Frontal cortex (tissue), 4 donors: ENCODE data around the gene CMTM4. TPM values are rescaled to one million over a fixed set of nuclear protein-coding genes. Genes with fewer than 3 reads are reported as not detected.
"Not testable (repeated sequence)": the region's sequence is repeated elsewhere in the genome, so short reads cannot be mapped to it uniquely, and the experiment has no call there.

Source experiments
- DNase-seq, 2 donors: peaks; one replicate each; pipeline ENCODE4 v3.0.0; 2012; ENCODE audit warnings: low spot score in 2 of 2
- FAIRE-seq: peaks from 2 replicates; lab custom pipeline; 2012; peaks lifted over from hg19 to GRCh38; lab: Jason Lieb, UNC
- total RNA-seq: library from RNA; depleted of rRNA; stranded (reverse); fragments of >200 nt; gene quantifications from one replicate; pipeline ENCODE4 v1.2.3, GENCODE V29; 2014
- donor health status: control.
- donor health status: control.
- donor health status: control.

The CMTM4 gene
- total RNA-seq, 1 donor from 2014 or later = 51.0 TPM

DNA sequence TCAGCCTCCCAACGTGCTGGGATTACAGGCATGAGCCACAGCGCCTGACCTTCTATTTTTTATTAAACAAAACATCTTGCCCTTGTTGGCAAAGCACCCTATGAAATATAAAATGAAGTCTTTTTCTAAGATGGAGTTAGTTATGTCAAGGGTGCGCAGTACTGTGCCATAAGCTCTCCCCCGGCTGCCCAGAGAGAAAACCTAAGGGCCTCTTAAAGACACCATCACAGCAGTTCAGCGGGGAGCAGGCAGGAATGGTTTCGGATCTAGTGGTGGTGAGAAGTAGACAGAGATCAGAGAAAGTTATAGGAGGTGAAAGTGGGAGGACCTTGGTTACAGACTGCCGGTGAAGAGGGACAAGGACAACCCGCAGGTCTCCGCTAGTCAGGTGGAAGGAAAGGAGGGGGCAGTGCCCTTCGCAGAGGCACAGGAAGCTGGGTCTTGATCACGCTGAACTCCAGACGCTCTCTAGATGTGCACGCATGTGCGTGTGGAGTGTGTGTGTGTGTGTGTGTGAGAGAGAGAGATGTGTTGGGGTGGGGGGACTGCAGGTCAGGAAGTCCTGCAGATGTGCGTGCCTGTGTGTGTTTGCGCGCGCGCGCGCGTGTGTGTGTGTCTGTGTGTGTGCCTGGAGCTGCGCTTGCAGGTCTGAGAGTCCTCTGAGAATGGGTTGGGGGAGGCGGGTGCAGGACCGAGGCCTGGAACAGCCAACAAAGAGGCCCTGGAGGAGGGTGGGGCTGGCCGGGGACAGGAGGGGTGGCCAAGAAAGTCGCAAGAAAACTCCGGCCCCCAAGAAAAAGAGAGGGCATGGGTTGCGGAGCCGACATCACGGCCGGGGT lies 92.8 kb downstream of the CMTM4 start:
- no peak for DNase-seq
- FAIRE-seq = no peak

DNA sequence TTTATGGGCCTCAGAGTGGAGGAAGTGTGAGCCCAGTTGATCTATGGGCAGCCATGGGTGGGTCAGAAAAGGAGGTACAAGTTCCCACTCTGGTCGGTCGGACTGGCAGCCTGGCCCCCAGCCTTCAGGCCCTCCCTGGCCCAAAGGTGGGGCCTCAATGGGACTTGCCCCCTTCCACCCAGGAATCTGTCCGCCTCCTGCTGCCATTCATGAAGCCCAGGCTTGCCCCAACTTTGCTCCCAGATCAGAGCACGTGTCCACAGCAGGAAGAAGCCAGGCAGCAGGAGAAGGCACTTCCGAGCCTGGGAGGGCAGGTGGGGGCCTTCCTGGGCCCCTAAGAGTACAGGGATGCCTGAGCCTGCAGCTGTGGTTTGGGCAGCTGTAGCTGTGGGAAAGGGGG lies 95.1 kb downstream of the CMTM4 start:
- DNase-seq (no peak), FAIRE-seq (no peak)

DNA sequence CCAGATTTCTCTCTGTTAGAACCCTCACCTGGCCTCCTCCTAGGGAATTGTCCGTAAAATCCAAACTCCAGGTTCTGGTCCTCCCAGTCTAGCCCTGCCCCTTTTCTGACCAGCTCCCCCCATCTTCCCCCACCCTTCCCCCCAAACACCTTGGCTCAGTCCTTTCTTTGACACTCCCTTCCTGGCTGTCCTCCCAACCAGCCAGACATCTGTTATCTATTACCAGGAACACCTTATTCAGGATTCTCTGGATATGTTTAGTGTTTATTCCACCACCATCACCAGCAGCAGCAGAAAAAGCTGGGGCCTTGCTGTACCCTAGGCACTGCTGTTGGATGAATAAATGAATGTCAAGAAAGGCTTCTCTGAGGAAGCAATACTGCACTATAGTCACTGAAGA lies 96.1 kb downstream of the CMTM4 start:
- no peak for DNase-seq

DNA sequence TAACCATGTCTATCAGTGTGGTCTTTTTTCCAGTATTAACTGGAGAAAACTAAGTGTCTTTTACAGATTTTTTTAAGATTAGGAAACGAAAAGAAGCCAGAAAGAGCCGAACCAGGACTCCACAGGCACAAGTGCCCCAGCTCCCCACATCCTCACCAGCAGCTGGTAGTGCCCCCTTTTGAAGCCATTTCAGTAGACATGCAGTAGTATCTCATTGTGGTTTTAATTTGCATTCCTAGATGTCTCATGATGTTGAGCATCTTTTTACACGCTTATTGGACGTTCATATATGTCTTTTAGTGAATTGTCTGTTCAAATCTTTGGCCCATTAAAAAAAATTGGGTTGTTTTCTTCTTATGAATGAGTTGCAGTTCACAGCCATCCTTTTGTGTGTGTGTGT lies 96.8 kb downstream of the CMTM4 start:
- FAIRE-seq = no peak
- no peak for DNase-seq

More for the DNA sequence above, 96.1 kb downstream of the CMTM4 start:
- FAIRE-seq = no peak

DNA sequence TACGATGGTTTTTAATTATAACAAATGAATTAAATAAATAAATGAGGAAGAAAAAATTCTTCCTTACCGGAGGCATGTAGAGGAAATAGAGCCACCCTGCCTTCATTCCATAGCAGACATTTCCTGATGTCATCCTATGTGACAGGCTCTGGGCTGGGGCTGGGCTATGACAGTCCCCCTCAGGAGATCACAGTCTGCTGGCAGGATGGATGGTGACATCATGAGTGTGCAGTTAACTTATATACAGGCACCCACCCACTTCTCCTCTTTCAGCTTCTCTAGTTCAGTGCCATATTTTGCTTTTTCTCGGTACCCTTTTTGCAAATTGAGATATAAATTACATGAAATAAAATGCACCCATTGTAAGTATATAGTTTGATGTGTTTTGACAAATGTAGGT lies 98.4 kb downstream of the CMTM4 start:
- DNase-seq (no peak), FAIRE-seq (no peak)

DNA sequence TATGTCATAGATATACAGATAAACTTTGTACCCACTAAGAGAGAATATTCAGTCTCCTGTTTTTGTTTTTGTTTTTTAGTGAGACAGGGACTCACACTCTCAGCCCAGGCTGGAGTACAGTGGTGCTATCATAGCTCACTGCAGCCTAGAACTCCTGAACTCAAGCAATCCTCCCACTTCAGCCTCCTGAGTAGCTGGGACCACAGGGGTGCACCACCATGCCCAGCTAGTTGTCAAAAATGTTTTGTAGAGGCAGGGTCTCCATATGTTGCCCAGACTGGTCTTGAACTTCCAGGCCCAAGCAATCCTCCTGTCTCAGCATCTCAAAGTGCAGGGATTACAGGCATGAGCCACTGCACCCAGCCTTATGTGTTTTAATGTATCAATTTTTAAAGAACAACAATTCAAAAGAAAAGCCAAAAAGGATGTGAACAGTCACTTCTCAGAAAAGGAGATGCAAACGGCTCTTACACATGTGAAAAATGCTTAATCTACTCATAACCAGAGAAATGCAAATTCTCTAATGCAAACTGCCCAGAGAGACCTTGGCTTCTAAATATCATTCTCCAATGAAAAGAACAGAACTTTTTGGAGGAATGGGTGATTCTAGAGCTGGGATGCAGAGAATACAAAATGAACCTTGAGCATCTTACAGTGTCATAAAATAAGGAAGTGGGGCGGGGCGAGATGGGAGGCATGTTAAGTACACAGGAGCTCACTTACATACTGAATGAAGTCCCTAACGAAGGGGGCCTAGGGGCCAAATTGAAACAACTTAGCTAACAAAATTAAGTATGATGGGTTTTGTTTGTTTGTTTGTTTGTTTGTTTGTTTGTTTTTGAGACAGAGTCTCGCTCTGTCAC lies 99.3 kb downstream of the CMTM4 start:
- DNase-seq (no peak), FAIRE-seq (no peak)

DNA sequence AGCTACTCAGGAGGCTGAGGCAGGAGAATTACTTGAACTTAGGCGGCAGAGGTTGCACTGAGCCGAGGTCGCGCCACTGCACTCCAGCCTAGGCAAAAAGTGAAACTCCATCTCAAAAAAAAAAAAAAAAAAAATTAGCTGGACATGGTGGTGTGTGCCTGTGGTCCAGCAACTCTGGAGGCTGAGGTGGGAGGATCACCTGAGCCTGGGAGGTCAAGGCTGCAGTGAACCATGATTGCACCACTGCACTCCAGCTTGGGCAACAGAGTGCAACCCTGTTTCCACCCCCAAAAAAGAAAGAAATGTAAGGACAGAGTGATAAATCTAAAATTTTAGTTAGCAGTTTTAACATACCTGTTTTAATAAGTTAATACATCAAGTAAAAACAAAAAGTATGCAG lies 100.0 kb downstream of the CMTM4 start:
- not testable (repeated sequence) for FAIRE-seq, DNase-seq

DNA sequence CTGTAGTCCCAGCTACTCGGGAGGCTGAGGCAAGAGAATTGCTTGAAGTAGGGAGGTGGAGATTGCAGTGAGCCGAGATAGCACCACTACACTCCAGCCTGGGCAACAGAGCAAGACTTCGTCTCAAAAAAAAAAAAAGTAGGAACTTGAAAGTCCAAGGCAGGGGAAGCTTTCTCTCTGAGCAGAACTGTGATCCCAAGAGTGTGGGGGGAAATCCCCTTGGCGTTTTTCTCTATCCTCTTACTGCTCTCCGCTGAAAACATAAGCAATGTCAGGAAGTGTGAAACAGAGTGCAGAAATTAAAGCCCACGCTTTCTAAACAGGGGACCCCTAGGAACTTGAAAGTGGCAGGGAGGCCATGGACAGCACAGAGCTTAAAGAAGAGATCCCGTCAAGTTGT lies 101.8 kb downstream of the CMTM4 start:
- FAIRE-seq = no peak
- DNase-seq = no peak

DNA sequence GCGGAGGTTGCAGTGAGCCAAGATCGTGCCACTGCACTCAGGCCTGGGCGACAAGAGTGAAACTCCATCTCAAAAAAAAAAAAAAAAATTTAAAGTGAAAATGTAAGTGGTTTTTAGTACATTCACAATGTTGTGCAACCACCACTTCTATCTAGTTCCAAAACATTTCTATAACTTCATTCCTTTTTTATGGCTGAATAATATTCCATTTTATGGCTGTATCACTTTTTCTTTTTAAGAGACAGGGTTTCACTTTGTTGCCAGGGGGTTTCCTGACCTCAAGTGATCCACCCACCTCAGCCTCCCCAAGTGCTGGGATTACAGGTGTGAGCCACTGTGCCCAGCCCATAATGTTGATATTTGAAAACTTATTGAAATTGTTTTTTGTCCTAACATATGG lies 103.7 kb downstream of the CMTM4 start:
- FAIRE-seq = no peak

DNA sequence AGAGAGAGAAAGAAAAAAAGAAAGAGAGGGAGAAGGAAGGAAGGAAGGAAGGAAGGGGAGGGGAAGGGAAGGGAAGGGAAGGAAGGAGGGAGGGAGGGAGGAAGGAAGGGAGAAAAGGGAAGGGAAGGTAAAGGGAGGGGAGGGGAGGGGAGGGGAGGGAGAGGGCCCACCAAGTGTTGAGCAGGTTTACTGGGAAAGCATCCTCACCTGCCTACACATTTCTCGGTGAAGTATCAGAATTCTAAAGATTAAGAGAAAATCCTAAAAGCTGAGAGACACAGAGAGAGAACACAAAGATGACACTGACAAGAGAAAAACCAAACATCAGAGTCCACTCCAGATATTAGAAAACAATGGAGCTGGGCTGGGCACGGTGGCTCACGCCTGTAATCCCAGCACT lies 104.3 kb downstream of the CMTM4 start:
- DNase-seq = no peak
- FAIRE-seq = no peak

More for the DNA sequence above, 103.7 kb downstream of the CMTM4 start:
- no peak for DNase-seq

DNA sequence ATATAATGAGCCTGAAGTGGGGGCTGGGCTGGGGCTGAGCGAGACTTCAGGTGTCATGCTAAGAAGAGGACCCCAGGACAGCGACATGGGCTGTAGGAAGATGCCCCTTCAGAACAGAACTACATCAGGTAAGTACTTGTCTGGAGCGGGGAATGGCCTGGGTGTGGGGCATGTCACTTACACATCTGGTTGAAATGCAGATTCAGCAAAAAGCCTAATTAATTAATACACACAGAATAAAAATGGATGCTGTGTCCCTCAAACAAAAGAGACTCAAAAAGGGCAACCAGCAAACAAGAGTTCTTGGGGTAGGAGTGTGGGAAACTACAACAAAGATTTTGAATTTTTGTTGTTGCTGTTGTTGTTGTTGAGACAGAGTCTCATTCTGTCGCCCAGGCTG lies 105.5 kb downstream of the CMTM4 start:
- DNase-seq (no peak), FAIRE-seq (no peak)

DNA sequence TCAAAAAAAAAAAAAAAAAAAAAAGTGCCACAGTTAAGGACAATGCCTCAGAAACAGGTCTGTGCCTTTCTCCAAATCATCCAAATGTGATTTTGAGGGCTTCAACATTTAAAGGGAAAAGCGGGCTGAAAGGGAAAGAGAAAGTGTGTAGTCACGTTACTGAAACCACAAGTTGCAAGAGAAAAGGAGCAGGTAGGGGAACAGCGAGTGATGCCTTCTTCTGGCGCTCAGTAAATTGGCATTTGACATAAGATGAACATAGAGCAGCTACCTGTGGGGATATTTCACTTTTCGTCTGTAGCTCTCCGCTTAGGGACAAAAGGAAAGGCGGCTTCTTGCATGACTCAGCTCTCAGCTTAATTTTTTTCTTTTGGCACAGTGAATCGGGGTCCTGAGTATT lies 106.2 kb downstream of the CMTM4 start:
- DNase-seq (no peak), FAIRE-seq (no peak)

DNA sequence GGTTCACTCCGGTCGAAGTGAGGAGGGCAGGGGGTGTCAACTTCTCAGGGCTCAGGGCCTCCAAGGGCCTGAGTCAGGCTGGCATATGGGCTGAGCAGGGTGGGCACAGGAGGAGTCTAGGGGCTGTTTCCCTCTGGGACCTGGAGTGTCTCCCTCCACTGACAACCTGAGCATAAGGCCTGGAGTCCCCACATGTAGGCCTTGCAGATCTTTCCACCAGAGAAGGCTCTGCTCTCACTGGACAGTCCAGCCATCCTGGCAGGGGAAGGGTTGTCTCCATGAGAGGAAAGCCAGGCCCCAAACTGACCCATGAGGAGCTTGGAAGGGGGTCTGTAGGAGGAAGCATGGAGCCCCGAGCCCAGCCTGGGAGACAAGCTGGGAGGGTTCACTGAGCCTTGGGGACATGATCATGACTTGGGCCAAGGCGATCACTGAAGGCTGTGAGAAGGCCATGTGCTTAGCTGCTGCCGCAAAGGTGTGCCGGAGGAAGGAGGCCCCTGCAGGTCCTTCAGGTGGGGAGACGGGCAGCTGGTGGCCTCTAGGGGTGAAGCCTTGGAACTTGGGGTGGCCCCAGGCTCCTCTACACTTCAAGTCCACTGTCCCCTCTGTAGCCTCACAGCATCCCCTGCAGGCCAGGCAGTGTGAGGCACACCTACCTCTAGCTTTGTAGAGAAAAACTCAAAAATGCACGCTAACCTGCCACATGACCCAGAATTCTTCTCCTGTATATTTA lies 107.4 kb downstream of the CMTM4 start:
- no peak for DNase-seq
- FAIRE-seq = no peak

DNA sequence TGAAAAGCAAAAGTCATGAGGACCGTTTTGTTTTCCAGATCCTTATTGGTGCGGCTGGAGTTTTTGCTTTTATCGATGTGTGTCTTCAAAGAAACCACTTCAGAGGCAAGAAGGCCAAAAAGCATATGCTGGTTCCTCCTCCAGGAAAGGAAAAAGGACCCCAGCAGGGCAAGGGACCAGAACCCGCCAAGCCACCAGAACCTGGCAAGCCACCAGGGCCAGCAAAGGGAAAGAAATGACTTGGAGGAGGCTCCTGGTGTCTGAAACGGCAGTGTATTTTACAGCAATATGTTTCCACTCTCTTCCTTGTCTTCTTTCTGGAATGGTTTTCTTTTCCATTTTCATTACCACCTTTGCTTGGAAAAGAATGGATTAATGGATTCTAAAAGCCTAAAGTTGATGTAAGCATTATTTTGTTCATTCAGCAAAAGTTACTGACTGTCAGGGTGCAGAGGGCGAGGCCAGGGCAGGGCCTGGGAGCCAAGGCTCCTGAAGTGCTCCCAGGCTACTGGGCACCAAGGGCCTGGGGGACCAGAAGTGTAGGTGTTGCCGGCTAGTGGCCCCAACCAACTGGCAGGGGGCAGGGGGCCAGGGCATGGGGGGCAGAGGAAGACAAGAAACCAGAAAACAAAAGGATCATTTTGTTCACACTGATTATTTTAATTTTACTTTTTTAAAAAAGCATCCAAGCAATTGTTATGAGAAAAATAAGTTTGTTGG lies 108.5 kb downstream of the CMTM4 start:
- FAIRE-seq = no peak

DNA sequence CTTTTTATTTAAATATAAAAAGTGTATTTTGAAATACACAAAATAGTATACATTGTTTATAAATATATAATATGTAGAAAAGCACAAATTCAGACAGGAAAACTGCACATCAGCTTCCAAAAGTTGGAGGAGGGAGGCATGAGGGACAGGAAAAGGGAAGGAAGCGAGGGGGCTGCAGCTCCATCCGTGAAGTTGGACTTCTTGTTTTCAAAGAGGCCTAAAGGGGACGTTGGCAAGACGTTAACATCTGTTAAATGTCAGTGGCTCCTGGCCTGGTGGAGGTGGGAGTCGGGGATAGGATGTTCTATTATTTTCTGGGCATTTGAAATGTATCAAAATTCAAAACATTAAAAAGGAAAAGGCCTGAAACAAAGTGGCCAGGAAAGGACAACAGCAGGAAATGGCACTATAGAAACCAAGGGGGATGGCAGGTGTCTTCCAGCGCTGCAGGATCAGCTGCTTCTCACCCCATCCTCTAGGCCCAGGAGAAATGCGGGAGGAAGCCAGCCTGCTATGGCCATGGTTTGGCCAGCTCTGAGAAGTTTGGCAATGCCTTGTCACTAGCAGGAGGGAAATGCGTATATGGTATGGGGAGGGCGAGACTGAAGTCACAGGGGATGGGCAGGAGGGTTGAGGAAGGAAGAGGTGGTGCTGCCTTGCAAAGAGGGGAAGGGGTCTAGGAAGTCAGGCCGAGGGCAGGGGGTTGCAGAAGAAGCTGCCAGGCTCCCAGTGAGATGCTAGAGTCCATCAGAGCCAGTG lies 110.9 kb downstream of the CMTM4 start:
- no peak for DNase-seq
- FAIRE-seq = no peak

More for the DNA sequence above, 108.5 kb downstream of the CMTM4 start:
- no peak for DNase-seq

DNA sequence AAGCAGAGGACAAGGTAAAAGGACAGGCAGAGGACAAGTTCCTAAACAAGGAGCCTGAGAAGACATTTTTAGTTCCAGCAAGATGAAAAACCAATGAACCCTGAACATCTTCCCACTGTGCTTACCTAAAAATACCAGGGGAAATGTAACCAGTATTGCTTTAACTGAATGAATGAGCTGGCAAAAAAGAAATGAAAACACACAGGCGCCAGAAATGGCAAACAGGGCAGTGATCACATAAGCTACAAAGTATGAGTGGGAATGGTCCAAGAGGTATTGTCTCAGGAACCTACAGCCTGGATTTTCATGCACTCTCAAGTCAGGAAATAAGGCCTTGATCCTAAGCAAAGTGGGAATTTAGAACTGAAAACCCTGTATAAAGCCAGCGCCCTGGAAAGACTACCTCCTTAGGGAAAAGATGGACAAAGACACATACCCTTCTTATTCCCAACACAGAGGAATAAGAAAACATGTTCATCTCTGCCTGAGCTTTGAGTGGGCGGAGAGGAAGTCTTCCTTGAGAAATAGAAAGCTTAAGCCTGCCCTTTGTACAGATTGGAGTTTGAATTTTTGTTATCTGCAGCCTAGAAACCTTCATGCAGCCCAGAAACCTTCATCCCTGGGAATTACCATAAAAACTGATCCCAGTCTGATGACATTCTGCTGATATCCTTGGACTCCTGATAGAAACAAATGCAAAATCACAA lies 115.1 kb downstream of the CMTM4 start:
- no peak for DNase-seq

DNA sequence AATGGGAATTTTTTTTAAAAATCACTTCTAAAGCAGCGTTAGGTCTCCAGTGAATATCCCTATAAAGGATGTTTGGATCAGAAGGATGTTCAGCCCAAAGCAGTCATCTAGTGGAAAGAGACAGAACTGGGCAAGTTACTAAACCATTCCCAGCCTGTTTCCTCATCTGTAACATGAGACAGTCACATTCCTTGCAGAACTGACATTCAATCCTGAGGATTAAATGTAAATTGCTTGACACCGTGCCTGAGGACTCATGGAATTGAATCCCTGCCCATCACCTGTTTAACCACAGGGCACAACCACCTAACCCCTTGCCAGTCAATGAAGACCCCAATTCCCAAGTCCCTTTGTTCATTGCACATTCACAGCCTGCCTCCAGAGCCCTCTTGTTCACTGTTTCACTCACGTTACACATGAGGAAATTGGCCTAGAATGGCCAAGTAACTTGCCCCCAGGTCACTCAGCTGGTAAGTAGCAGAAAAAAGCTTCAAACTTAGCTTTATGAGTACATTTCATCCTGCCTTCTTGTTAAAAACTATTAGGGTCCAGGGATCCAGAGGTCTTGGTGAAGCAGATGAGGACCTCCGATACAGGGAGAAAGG lies 115.8 kb downstream of the CMTM4 start:
- DNase-seq (no peak), FAIRE-seq (no peak)

More for the DNA sequence above, 115.1 kb downstream of the CMTM4 start:
- no peak for FAIRE-seq
